A549 treated with CORT108297 at 1 μM for 4 hours (cell line): Measurements from ENCODE around the gene CEP192. TPM values are rescaled to one million over a fixed set of nuclear protein-coding genes. Genes with fewer than 3 reads are reported as not detected.

Source experiments
- total RNA-seq: library from RNA; stranded (reverse); fragments of 200-300 nt; extraction: Qiagen RNA extraction; gene quantifications from 5 replicates; pipeline ENCODE4 v1.2.3, GENCODE V29; 2022

CEP192 gene
- total RNA-seq, result 6.9 to 9.2 TPM (median 8.6 TPM) in 5 replicates

DNA sequence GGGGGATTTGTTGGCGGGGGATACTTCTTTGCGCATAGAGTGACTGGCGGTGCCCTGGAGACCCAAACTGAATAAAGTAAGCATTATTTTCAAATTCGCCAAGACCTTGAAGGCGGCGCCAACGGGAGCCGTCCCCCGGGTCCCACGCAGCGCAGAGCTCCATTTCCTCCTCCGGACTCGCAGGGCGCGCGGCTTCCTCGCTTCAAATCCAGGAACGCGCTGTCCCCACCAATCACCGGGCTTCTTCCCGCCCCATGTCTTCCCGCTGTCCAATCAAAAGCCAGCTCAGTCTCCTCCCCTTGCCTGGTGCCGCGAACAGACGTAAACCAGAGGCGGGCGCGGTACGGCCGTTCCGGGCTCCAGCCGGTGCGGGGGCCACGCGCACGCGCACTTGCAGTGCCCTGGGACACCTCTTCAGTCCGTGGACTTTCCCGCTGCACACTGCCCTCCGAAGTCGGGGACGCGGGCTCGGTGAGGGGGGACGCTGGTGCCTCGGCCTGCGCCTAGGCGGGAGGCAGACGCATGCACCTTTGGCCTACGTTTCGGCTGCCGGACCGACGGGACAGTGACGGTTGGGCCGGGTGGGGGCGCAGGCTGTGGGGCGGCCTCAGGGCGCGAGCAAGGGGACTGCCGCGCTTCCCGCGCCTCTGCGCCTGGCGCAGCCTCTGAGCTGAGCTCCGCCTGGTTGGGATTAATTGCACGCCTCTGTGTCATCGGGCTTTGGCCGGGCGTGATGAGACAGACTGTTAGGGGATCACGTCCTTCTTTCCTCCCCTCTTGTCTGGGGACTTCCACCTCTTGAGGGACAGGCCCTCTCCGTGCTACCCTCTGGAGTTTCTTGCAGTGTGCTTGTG lies at the start of gene CEP192:
TSS of gene CEP192 (plus strand) at position 396 of the 854 bp plus-strand sequence. CDS start 8,063 bp downstream, outside the sequence.

DNA sequence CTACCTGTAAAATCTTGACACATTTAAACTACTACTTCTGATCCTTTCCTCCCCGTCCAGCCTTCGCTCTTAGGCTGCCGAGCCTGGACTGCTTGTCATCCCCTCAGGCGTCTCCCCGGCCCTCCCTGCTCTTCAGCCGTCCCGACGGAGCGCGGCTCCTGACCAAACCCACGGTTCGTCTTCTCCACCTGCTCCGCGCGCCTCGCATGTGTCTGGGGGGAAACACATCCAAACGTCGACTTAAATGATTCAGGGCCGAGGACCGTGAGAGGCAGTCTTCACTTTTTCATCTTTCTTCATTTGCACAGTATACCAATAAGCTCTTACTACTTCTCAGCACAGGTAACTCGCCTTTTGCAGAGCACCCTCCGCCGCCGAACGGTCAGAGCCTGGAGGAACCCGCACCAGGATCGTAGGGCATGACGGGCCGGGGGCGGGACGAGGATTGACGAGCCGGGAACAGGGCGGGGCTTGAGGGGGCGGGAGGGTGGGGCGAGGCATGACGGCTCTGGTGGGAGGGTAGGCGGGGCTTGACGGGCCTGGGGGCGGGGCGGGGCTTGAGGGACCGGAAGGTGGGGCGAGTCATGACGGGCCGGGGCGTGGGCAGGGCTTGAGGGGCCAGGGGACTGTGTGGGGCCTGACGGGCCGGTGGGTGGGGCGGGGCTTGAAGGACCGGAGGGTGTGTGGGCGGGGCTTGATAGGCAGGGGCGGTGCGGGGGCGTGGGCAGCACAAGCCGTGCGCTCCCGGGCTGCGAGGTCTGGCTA lies 43.7 kb upstream of the CEP192 start, which contains the start of gene SEH1L:
TSS of gene SEH1L (plus strand) at position 727 of the 765 bp plus-strand sequence. CDS start 111 bp downstream, outside the sequence.

Other genes starting within 250 kb of the CEP192 start
- gene PTPN2, start 107.1 kb upstream of the CEP192 start, total RNA-seq, result 20.3 to 23.6 TPM (median 20.9 TPM) in 5 replicates
- gene SEH1L, start 43.4 kb upstream of the CEP192 start, total RNA-seq, result 25.8 to 28.1 TPM (median 26.5 TPM) in 5 replicates
- gene LDLRAD4, start 227.4 kb downstream of the CEP192 start, total RNA-seq, result 1.1 to 2.8 TPM (median 1.8 TPM) in 5 replicates